ENCODE results near the gene EIF4A2. TPM values are rescaled to one million over a fixed set of nuclear protein-coding genes. Genes with fewer than 3 reads are reported as not detected.

EIF4A2 gene
- total RNA-seq, 4 donors from 2014 or later = 356 to 655 (median 412) TPM

DNA sequence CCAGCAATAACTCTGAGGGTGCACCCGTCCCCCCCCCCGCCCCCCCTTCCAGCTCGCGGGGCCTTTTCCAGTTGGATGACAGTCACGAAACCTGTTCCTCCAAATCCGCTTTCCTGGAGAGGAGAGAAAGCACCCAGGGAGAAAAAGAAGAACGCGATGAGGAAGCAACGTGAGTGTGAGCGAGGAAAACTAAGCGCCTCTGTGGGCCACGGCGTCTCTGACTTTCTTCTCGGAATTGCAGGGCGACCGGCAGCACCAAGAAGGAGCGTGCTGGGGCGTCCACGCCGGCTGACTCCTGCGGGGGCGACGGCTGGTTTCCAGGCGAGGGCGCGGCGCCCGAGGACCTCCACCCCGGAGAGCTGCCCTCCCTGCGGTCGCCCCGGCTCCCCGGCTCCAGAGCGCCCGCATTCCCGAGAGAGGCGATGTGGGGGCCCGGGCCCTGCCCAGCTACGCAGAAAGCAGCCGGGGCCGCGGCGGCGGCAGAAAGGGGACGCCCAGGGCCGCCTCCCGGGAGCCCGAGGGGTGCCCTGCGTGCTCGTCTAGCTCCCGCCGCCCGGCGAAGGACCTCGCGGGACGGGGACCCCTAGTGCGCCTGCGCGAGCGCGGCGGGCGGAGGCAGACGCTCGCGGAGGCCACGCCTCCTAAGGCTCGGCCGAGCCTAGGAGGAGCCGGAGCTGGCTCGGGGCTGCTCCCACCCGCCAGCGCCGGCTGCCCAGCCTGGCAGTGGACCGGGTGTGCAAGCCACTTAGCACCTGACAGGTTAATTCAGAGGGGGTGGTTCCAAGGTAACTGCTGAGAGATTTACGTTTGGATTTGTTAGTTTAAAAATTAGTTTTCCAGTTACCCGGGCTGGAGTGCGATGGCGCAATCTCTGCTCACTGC is 43.8 kb downstream of the EIF4A2 start:
- H3K27me3 ChIP-seq = peaks cover 27% of the 10 kb centered on the region
- TF ChIP-seq POLR2A (IDR thresholded peaks at IDR 0.05) = peak in 1 of 2 donors; percentile 64
- TF ChIP-seq, protein P1, sequence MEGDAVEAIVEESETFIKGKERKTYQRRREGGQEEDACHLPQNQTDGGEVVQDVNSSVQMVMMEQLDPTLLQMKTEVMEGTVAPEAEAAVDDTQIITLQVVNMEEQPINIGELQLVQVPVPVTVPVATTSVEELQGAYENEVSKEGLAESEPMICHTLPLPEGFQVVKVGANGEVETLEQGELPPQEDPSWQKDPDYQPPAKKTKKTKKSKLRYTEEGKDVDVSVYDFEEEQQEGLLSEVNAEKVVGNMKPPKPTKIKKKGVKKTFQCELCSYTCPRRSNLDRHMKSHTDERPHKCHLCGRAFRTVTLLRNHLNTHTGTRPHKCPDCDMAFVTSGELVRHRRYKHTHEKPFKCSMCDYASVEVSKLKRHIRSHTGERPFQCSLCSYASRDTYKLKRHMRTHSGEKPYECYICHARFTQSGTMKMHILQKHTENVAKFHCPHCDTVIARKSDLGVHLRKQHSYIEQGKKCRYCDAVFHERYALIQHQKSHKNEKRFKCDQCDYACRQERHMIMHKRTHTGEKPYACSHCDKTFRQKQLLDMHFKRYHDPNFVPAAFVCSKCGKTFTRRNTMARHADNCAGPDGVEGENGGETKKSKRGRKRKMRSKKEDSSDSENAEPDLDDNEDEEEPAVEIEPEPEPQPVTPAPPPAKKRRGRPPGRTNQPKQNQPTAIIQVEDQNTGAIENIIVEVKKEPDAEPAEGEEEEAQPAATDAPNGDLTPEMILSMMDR (IDR thresholded peaks at IDR 0.05) = no peak
- no peaks in the 10 kb centered on the region for H3K36me3 ChIP-seq
- no peak overlapping the region for H3K27ac ChIP-seq
- peaks cover 0 to 18% of the 10 kb centered on the region in 2 donors for H3K4me1 ChIP-seq
- no peaks in the 10 kb centered on the region for H3K9me3 ChIP-seq
- 5 to 7% methylated on average over 23 to 31 of the region's 80 CpGs for WGBS, 2 donors
- DNase-seq = peak; percentile 80 to 81
- peak overlapping the region in 2 of 3 donors; percentile 54 to 68 for H3K4me3 ChIP-seq (replicated peaks in 1 of 3)
- intact Hi-C loops (cut with DNase I) = no loop called here

DNA sequence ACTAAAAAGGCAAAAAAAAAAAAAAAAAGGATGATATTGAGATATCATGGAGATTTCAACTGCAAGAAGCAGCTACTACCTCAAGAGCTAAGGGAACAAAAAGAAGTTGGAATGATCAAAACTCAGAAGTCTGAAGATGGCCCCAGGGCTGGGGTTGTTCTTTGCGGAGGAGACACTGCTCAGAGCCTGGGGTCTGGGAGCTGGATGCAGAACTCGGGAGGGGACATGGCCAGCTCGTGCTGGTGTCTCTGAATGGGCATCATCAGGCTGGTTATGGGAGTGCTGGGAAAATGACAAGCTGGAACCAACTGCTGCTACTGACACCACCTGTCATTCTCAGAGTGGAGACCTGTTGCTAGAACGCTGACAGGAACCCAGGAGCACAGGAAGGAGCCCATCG is 45.0 kb downstream of the EIF4A2 start:
- H3K36me3 ChIP-seq = no peaks in the 10 kb centered on the region
- DNase-seq = no peak
- H3K4me1 ChIP-seq = peaks cover 0 to 18% of the 10 kb centered on the region in 2 donors
- H3K4me3 ChIP-seq (replicated peaks in 1 of 3) = no peak overlapping the region
- no peaks in the 10 kb centered on the region for H3K9me3 ChIP-seq
- intact Hi-C loops (cut with DNase I) = no loop called here
- 31 to 32% methylated on average over 3 to 4 of the region's 5 CpGs for WGBS, 2 donors
- H3K27ac ChIP-seq = no peak overlapping the region
- no peak for TF ChIP-seq POLR2A (IDR thresholded peaks at IDR 0.05)
- TF ChIP-seq, protein P1 (IDR thresholded peaks at IDR 0.05) = no peak
- H3K27me3 ChIP-seq = peaks cover 27% of the 10 kb centered on the region

DNA sequence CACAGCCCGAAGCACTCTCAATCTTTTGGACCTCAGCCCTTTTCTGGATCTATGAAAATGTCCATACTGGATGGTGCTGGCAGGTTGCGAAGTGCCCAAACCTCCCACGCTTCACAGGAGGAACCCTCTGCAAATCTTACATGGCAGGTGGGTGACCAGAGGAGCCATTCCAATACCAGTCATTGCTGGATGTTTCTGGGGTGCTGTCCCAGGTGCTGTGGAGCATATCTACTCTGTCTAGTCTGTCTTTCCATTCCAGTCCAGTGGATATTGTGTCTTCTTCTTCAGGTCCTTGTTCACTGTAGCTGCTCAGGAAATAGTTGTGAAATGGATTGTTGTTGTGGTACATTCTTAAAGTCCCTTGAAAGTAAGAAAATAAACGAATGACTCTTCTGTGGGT is 48.4 kb downstream of the EIF4A2 start:
- no peaks in the 10 kb centered on the region for H3K9me3 ChIP-seq
- peaks cover 0 to 3% of the 10 kb centered on the region in 2 donors for H3K4me1 ChIP-seq
- H3K36me3 ChIP-seq = no peaks in the 10 kb centered on the region
- H3K4me3 ChIP-seq (replicated peaks in 1 of 3) = no peak overlapping the region
- TF ChIP-seq, protein P1 (IDR thresholded peaks at IDR 0.05) = no peak
- no peak overlapping the region for H3K27ac ChIP-seq
- 66 to 83% methylated on average over 4 of the region's 4 CpGs for WGBS, 2 donors
- peaks cover 8% of the 10 kb centered on the region for H3K27me3 ChIP-seq
- intact Hi-C loops (cut with DNase I) = no loop called here
- DNase-seq = no peak

DNA sequence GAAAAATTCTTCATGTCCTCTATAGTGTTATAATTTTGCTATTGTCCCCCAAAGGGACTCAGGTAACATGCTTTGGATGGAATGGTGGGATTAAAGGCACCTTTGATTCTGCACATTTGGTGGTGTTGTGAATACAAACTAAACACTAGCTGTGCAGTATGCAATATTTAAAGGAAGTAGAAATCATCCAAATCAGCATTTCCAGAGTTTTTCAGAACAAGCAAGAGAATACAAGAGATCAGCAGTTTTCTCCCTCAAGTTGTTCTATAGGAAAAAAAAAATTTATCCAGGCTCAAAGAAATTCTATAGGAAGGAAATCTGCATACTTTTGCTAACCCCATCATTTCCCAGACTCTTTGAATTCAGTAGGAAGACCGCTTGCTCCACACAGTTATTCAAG is 48.9 kb downstream of the EIF4A2 start:
- Histone ChIP-seq H3K27ac (no peak overlapping the region), H3K9me3 (no peaks in the 10 kb centered on the region), H3K36me3 (no peaks in the 10 kb centered on the region), H3K4me3 (replicated peaks in 1 of 3) (no peak overlapping the region), H3K27me3 (peaks cover 8% of the 10 kb centered on the region), H3K4me1 (peaks cover 0 to 3% of the 10 kb centered on the region in 2 donors)
- 83 to 97% methylated on average over 1 of the region's 1 CpG for WGBS, 2 donors
- no peak for DNase-seq
- no peak for TF ChIP-seq POLR2A (IDR thresholded peaks at IDR 0.05)
- TF ChIP-seq, protein P1 (IDR thresholded peaks at IDR 0.05) = no peak
- intact Hi-C loops (cut with DNase I) = no loop called here

MicroRNAs within 50 kb of the gene (microRNA counts, 767-probe panel; counts per million panel counts)
- 0 counts per million in 2 donors for microRNA hsa-miR-1248

Small RNA genes lying within 50 kb of the gene (microRNA-seq; reads per million reads assigned to microRNA genes)
- 9.9 reads per million, percentile 26 among the genes with 10 or more reads in this experiment for gene MIR1248

Small RNA genes lying within 50 kb of the gene (small RNA-seq; reads per million reads assigned to genes)
- not detected for gene RF00092
- gene RNU6-1105P = not detected
- gene SNORA4 = not detected
- gene SNORA63 = not detected
- not detected for gene SNORA81
- gene SNORD2 = not detected

Other genes starting within 250 kb of the EIF4A2 start
- gene CRYGS, start 239.2 kb upstream of the EIF4A2 start, total RNA-seq = 1 to 10 TPM; 1.1 to 4.2 (median 2.9) TPM
- 10 to 100 TPM; 20.8 to 24.3 (median 21.6) TPM for gene TBCCD1, start 216.2 kb upstream of the EIF4A2 start, total RNA-seq
- 100 to 1,000 TPM in 2 of 4 donors, 10 to 100 TPM in 2; 61.4 to 156 (median 108) TPM for gene DNAJB11, start 212.9 kb upstream of the EIF4A2 start, total RNA-seq
- gene AHSG, start 170.5 kb upstream of the EIF4A2 start, total RNA-seq = not detected
- gene FETUB, start 143.2 kb upstream of the EIF4A2 start, total RNA-seq = not detected
- under 1 TPM in 1 of 4 donors, not detected in 3; 0.34 TPM for gene HRG, start 117.6 kb upstream of the EIF4A2 start, total RNA-seq
- not detected for gene KNG1, start 66.2 kb upstream of the EIF4A2 start, total RNA-seq
- gene RFC4, start 22.9 kb downstream of the EIF4A2 start, total RNA-seq = 10 to 100 TPM in 1 of 4 donors, 1 to 10 TPM in 3; 7.3 to 10.9 (median 7.8) TPM
- 10 to 100 TPM in 1 of 4 donors, 1 to 10 TPM in 3; 1.6 to 13.4 (median 5.4) TPM for gene ADIPOQ, start 59.1 kb downstream of the EIF4A2 start, total RNA-seq
- 100 to 1,000 TPM in 2 of 4 donors, 10 to 100 TPM in 2; 74.8 to 189 (median 113) TPM for gene ST6GAL1, start 146.9 kb downstream of the EIF4A2 start, total RNA-seq